ENCODE results near the gene ATXN10. TPM values are rescaled to one million over a fixed set of nuclear protein-coding genes. Genes with fewer than 3 reads are reported as not detected.

The ATXN10 gene
- polyA plus RNA-seq, 1 donor from 2014 or later, result 86.9 TPM

DNA sequence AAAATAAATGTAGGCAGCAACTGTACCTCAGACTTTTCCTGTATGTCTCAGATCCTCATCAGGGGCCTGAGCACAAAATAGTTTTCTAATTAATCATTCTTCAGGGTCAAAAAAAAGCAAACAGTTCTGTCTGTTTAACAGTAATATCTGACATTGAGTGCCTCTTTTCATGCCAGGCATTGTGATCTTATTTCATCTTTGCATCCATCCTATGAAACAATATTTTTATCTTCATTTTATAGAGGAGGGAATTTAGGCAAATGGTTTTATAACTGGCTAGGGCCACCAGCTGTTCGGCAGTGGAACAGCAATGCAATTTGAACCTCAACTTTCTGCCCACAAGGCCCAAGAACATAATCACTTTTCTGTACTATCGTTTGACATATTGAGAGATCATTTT lies 159.8 kb downstream of the ATXN10 start:
- Mint-ChIP-seq H3K36me3 (peaks cover 6% of the 10 kb centered on the region), H3K27ac (no peak overlapping the region), H3K4me3 (no peak overlapping the region), H3K9me3 (peaks cover 0 to 5% (median 0%) of the 10 kb centered on the region in 3 donors), H3K4me1 (peaks cover 2 to 7% (median 5%) of the 10 kb centered on the region in 3 donors), H3K27me3 (no peaks in the 10 kb centered on the region)

DNA sequence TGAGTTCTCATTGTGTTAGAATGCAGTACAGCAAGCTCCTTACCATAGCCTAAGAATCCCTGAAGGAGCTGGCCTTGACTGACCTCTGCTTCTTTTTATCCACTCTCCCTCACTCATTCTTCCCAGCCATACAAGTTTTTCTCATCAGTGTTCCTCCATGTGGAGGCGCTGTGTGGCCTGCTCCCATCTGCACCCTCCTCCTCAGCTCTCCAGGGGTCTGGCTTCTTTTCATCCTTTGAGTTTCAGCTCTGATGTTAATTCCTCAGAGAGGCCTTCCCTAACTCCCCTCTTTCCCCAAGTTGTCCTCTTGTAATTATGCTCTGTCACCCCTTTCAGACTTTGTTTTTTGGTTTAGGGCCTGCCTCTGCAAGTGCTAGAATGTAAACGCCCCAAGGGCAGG lies 160.5 kb downstream of the ATXN10 start:
- Mint-ChIP-seq H3K27ac (no peak overlapping the region), H3K27me3 (no peaks in the 10 kb centered on the region), H3K4me1 (peaks cover 2 to 7% (median 5%) of the 10 kb centered on the region in 3 donors), H3K9me3 (peaks cover 0 to 5% (median 0%) of the 10 kb centered on the region in 3 donors), H3K36me3 (peaks cover 5% of the 10 kb centered on the region), H3K4me3 (peak overlapping the region in 2 of 4 donors; percentile 11 to 39)

DNA sequence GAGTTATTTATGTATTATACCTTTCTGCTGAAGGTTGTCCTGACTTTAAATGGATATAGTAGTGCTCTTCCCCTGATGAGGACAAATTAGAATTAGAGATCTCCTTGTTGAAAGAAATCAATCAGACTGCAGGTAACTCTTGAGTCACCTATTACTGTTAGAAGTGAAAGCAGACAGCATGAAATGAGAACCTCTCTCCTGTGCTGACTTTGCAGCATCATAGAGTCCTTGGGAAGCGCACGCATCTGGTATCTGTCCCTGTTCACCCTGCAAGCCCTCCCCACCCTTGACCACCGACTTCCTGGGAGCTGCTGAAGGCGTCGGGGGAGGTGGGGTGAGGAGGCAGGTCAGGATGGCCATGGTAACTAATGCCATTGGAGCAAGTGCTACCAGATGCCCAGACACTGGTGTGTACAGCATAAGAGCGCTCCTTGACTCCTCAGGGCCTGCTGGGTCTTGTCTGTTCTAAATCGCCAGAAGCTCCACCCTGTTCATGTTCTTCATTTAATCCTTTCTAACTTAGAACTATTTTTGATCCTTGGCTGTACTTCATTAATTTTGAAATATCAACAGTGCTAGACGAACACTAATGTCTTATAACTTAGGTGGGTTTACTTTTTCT lies 161.4 kb downstream of the ATXN10 start:
- Mint-ChIP-seq H3K9me3 (peaks cover 0 to 5% (median 0%) of the 10 kb centered on the region in 3 donors), H3K4me3 (no peak overlapping the region), H3K4me1 (peaks cover 2 to 5% (median 5%) of the 10 kb centered on the region in 3 donors)

DNA sequence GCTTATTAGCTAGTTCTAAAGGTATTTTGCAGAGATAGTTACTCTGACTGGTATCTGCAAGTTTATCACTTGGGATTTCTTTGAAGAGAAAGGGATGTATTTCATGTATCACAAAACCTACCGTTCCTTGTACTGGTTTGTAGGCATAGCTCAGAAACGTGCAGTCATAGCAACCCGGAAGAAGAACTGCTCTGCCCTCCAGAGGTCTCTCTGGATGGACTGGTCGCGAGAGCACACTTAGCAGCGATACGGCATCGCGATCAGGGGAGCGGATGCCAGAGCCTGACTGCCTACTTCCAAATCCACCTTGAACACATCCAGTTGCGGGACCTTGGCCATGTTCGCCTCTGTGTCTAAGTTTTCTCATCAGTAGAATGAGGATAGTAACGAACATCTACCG lies 162.0 kb downstream of the ATXN10 start:
- Mint-ChIP-seq H3K4me1 (peaks cover 2 to 5% (median 5%) of the 10 kb centered on the region in 3 donors), H3K27ac (no peak overlapping the region), H3K9me3 (peaks cover 0 to 5% (median 0%) of the 10 kb centered on the region in 3 donors), H3K4me3 (no peak overlapping the region), H3K36me3 (no peaks in the 10 kb centered on the region), H3K27me3 (no peaks in the 10 kb centered on the region)

More for the DNA sequence above, 161.4 kb downstream of the ATXN10 start:
- Mint-ChIP-seq H3K36me3 (no peaks in the 10 kb centered on the region), H3K27me3 (no peaks in the 10 kb centered on the region), H3K27ac (no peak overlapping the region)

- Mint-ChIP-seq H3K4me1 (peaks cover 2 to 5% (median 5%) of the 10 kb centered on the region in 3 donors), H3K9me3 (peaks cover 0 to 1% (median 0%) of the 10 kb centered on the region in 3 donors), H3K4me3 (no peak overlapping the region), H3K36me3 (no peaks in the 10 kb centered on the region), H3K27me3 (no peaks in the 10 kb centered on the region), H3K27ac (no peak overlapping the region)
These were observed 162.6 kb downstream of the ATXN10 start for GRCh38 chr22:45834241-45834640.

- Mint-ChIP-seq H3K36me3 (no peaks in the 10 kb centered on the region), H3K9me3 (no peaks in the 10 kb centered on the region), H3K4me3 (no peak overlapping the region), H3K27me3 (no peaks in the 10 kb centered on the region), H3K27ac (no peak overlapping the region), H3K4me1 (peaks cover 2 to 5% (median 5%) of the 10 kb centered on the region in 3 donors)
These were observed 163.2 kb downstream of the ATXN10 start for GRCh38 chr22:45834795-45835194.

DNA sequence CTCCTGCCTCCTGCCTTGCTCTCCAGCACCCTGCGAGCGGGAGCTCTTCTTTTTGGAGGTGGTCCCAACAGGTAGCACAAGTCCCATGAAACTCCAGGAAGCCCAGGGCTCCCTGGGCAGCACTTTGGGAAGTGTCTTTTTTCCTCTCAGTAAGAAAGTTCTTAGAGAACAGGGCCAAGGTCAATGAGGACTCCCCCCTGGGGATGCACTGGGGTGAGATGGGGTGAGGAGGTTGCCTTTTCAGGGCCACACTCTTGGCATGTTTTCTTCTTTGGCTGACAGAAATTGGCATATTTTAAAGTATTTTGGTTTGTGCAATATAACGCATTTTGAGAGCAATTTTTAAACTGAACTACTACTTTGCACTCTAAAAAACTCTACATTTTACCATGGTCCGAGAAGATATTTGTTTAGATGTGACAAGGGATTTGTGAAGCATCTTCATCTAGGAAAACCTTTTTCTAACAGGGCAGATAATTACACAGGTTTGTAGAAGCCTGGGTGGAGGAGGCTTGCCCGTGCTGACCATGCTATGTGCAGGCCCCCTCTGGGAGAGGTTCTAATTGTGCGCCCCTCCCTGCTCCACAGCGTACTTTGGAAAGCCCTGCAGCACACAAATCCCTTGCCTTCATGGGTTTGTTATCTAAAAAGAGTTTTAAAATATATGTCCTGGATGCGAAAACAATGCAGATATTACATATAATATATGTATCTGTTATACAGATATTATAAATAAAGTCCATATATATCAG lies 165.0 kb downstream of the ATXN10 start:
- Mint-ChIP-seq H3K9me3 (no peaks in the 10 kb centered on the region), H3K27ac (no peak overlapping the region), H3K4me3 (no peak overlapping the region), H3K4me1 (peaks cover 0 to 5% (median 0%) of the 10 kb centered on the region in 3 donors), H3K36me3 (peaks cover 3% of the 10 kb centered on the region), H3K27me3 (no peaks in the 10 kb centered on the region)

- Mint-ChIP-seq H3K27me3 (no peaks in the 10 kb centered on the region), H3K36me3 (peaks cover 4% of the 10 kb centered on the region), H3K4me1 (peaks cover 0 to under 1% (median 0%) of the 10 kb centered on the region in 3 donors), H3K9me3 (no peaks in the 10 kb centered on the region), H3K27ac (no peak overlapping the region), H3K4me3 (no peak overlapping the region)
These were observed 165.9 kb downstream of the ATXN10 start for GRCh38 chr22:45837508-45837907.

DNA sequence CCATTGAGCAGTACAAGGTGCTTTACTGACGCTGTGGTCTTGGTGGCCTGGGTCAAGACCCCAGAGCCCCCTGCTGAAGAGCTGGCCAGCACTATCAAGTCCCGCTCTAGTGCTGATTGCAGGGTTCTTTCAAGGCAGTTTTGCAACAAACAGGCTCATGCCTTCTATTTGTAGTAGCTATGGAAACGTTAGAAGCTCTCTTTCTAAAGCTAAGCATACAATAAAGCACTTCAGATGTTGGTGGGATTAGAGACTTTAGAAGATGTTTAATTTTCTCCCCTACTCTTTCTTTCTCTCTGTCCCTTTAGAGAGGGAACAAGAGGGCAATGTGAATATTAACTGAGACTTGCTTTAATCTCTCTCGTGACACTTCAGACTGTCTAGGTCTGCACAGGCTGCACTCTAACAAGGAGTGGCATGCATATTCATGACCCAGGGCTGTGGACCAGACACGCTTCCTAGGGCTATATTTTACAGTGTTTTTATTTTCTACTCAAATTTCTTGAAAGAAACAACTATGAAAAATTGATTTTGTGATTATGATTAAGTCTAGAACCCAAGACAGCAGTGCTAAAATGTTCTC lies 166.8 kb downstream of the ATXN10 start:
- H3K4me1 Mint-ChIP-seq, result no peaks in the 10 kb centered on the region
- no peaks in the 10 kb centered on the region for H3K9me3 Mint-ChIP-seq
- peaks cover 8% of the 10 kb centered on the region for H3K36me3 Mint-ChIP-seq
- no peaks in the 10 kb centered on the region for H3K27me3 Mint-ChIP-seq
- H3K27ac Mint-ChIP-seq, result no peak overlapping the region
- no peak overlapping the region for H3K4me3 Mint-ChIP-seq

DNA sequence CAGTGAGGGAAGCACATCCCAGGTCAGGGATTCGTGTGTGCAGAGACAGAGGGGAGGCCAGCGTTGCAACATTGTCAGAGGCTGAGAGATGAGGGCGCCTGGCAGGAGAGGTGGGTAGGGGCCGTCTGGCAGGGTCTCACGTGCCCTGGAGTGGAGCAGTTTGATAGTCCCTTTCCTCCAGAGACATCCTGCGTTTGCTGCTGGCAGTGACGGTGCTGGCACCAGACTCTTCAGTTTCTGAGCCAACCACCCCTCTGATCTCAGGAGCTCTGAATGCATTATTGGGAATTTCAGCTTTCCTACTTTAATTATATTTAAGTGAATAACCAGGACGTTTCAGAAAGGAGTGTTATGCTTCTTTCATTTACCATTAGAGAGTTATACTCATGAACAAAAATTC lies 168.8 kb downstream of the ATXN10 start:
- Mint-ChIP-seq H3K27ac (peak overlapping the region in 1 of 3 donors; percentile 45), H3K4me3 (no peak overlapping the region), H3K4me1 (no peaks in the 10 kb centered on the region), H3K27me3 (no peaks in the 10 kb centered on the region), H3K9me3 (no peaks in the 10 kb centered on the region), H3K36me3 (peaks cover 13% of the 10 kb centered on the region)

DNA sequence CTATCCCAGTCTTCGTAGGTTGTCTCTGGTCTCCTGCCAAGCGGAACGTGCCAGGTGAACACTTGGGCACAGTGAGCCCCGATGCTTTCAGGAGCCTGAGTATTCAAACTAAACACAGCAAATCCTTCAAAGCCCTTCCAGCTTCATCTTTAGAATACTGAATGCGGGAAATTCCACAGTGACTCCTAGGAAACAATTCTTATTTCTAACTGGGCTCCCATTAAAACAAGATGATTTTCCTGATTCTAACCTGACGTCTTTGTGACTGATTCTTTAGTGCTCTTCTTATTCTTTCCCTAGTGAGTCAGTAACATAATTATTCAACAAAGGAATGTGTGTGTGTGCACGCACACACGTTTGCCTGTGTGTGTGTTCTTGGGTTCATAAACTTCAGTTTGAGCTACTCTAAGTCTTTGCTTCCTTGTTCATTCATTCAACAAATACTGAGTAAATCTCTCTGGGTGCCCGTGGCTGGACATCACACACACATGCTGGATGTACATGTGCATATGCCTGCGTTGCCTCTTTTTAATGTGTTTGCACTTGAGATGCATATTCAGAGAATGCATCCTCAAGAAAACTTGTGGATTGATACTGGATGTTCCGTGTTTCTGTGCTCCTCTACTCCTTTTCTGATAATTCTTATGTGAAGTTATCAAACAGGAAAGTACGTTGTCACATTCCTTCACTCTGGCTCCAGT lies 170.8 kb downstream of the ATXN10 start:
- Mint-ChIP-seq H3K27me3 (no peaks in the 10 kb centered on the region), H3K36me3 (peaks cover 16% of the 10 kb centered on the region), H3K27ac (no peak overlapping the region), H3K9me3 (no peaks in the 10 kb centered on the region), H3K4me3 (no peak overlapping the region), H3K4me1 (no peaks in the 10 kb centered on the region)

GRCh38 chr22:45843031-45843430 lies 171.4 kb downstream of the ATXN10 start:
- Mint-ChIP-seq H3K9me3 (peaks cover 0 to under 1% (median 0%) of the 10 kb centered on the region in 3 donors), H3K36me3 (peaks cover 16% of the 10 kb centered on the region), H3K27ac (no peak overlapping the region), H3K27me3 (no peaks in the 10 kb centered on the region), H3K4me3 (no peak overlapping the region), H3K4me1 (no peaks in the 10 kb centered on the region)

- no peak overlapping the region for H3K27ac Mint-ChIP-seq
- H3K27me3 Mint-ChIP-seq, result no peaks in the 10 kb centered on the region
- H3K36me3 Mint-ChIP-seq, result peaks cover 21% of the 10 kb centered on the region
- no peak overlapping the region for H3K4me3 Mint-ChIP-seq
- peaks cover 0 to under 1% (median 0%) of the 10 kb centered on the region in 3 donors for H3K4me1 Mint-ChIP-seq
- peaks cover 2 to 4% (median 2%) of the 10 kb centered on the region in 3 donors for H3K9me3 Mint-ChIP-seq
These were observed 172.4 kb downstream of the ATXN10 start for GRCh38 chr22:45843986-45844385.

DNA sequence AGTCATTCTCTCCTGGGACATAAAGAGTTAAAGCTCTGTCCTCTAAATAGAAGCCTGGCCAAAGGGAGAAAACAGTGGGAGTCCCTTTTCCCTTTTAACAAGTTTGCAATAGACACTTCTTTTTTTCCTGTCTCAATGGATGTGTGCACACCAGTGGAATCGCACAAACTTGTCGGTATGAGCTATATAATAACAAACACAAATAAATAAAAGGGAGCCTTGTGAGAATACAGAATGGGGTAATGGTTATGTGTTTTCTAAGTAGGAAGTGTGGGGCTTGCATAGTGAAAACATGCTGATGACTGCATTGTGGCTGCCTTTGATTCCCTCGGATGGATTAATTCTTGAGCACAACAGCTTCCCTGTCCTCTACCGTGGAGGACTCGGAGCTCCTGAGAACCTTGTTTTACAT lies 173.4 kb downstream of the ATXN10 start:
- no peaks in the 10 kb centered on the region for H3K27me3 Mint-ChIP-seq
- no peak overlapping the region for H3K4me3 Mint-ChIP-seq
- H3K36me3 Mint-ChIP-seq, result peaks cover 23% of the 10 kb centered on the region
- peaks cover 3 to 7% (median 4%) of the 10 kb centered on the region in 3 donors for H3K9me3 Mint-ChIP-seq
- no peak overlapping the region for H3K27ac Mint-ChIP-seq
- H3K4me1 Mint-ChIP-seq, result peaks cover 0 to 2% (median 0%) of the 10 kb centered on the region in 3 donors

DNA sequence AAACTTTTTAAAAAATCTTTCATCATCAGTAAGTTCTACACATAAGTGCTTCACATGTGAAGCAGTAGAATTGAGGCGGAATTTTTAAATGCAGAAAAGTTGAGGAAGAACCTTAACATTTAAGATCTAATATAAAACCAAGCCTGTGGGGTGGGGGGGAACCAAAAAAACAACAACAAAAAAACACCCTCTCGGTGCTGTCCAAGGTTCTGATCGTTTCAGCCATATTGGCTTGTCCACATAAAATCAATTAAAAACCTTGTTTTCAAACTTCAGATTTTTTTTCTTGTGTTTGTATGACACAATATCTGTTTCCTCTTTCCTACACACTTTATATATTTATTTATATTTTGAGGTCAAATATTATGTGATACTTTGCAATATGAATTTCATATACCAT lies 175.3 kb downstream of the ATXN10 start:
- H3K27me3 Mint-ChIP-seq, result no peaks in the 10 kb centered on the region
- no peak overlapping the region for H3K27ac Mint-ChIP-seq
- H3K4me1 Mint-ChIP-seq, result peaks cover 0 to 2% (median 0%) of the 10 kb centered on the region in 3 donors
- peaks cover 3 to 11% (median 8%) of the 10 kb centered on the region in 3 donors for H3K9me3 Mint-ChIP-seq
- peaks cover 28% of the 10 kb centered on the region for H3K36me3 Mint-ChIP-seq
- no peak overlapping the region for H3K4me3 Mint-ChIP-seq

Measured in IgD-negative memory B cell (primary cell).